Stimulated activated CD4-positive, alpha-beta T cell treated with anti-CD3 and anti-CD28 coated beads, Interleukin-12 subunit alpha, Interleukin-12 subunit beta, amount 100 ng/mL, for 24 hours (primary cell): ENCODE results near the gene PDPK1.
A peak's percentile ranks its signal among the peaks of the same experiment; 100 is the strongest.
"Not testable (repeated sequence)": the region's sequence is repeated elsewhere in the genome, so short reads cannot be mapped to it uniquely, and the experiment has no call there.

Experiments used
- DNase-seq, 2 experiments: peaks; one replicate each; pipeline ENCODE4 v3.0.0-alpha.2; 2020; ENCODE audit warnings: low read depth in 2 of 2

The PDPK1 gene

DNA sequence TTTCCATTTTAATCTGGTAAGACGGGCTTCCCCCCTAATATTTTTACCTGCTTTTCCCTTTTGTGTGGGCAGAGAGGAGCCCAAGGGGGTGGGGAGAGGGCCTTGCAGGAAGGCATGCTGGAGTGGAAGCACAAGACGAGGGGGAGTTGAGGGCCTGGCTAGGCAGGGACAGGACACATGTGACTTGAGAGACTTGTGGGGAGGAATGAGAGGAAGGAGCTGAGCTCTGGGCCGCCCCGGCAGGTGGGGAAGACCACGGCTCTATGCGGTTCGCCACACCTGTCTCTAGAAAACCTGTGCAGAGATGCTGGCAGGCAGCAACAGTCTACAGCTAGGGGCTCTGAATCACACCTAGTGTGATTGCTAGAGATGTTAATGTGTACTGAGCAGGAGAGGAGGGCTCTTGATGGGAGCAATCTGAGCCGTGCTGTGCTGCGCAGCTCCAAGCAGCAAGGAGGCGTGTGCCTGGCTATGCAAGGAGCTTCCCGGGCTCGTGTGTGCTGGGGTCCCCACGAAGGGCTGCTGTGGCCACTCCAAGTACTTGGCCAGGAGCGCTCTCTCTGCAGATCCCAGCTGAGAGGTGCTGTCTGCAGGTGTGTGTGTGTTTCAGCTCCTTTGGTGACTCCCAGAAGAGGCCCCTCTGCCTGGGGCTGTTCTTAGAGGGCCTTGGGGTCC is 50.2 kb downstream of the PDPK1 start:
- no peak for DNase-seq

DNA sequence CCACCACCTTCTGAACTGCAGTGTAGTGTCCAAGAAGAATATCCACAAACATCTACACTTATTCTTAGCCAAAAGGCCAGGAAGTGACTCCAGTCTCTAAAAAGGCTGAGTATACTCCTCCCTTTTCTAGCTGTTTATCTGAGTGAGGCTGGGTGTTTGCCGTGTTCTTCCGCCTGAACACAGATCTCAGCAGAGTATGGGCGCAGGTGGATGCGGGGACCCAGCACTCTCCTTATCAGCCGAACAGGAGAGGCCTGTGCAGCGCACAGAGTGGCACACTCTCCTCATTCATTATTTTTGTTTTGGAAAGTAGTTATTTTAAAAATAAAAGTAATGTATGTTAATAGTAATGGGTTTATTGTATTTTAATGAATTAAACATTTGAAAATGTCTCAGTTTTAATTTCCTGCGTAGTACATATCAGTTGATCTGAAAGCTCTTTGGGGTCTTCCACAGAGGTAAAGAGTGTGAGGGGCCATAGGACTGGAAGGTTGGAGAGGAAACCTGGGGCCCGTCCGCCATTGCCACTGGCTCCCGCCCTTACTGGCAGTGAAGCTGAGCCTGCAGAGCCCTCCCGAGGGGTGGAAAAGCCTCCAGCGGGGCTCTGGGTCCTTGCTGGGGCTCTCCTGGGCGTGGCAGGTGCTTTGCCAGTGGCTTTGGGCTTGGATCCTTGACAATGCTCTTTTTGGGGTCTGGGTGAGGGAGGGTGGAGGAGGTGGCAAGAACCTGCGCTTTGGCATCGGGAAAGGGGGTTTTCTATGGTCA is 53.8 kb downstream of the PDPK1 start:
- no peak for DNase-seq

DNA sequence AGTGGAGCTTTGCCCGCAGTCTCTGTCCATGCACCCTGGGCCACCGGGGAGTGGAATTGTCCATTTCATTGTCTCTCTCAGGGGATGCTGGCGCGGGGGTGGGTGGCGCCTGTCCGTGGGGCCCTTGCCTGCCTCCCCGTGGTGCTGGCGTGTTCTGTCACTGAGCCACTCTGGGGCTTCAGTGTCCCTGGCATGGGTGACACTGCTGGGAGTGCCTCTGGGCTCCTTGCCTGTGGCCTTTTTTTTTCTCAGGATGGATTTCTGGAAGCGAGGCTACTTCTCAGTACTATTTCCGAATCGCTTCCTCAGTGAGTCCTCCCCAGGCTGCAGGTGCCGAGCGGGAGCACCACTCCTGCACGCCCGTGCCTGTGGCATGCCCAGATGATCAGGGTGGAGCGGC is 55.0 kb downstream of the PDPK1 start:
- no peak for DNase-seq

DNA sequence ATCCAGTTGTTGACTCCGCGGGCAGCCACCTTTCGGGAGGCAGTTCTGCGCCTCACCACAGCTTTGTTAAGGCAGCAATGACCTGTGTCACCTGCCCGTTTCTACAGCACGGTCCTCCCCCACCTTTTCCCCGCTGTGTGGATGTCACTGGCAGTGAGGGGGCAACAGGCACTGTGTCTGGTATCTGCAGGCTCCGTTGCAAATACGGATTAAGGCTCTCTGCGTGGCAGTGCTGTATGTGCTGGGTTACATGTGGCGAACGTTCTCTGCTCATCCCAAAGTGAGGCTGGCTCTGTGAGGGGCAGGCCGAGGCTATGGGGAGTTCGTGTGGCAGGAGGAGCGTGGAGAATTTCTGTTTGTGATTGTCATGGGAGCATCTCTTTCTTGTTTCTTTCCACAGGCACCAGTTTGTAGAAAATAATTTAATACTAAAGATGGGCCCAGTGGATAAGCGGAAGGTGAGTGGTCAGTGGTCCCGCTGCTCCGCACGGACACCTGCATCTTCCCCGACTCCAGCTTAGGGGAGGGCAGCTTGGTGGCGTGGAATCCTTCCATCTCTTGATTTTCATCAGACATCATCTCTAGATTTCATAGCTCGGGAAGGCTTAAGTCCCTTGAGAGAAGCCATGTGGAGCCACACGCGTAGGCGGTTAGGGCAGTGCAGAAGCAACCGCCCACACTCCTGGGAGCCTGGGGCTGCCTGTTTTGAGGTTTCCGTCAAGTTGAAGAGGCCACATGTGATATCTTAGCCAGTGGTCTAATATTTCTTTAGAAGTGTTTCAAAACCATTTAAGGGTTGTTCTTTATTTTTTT is 57.8 kb downstream of the PDPK1 start:
- no peak for DNase-seq

DNA sequence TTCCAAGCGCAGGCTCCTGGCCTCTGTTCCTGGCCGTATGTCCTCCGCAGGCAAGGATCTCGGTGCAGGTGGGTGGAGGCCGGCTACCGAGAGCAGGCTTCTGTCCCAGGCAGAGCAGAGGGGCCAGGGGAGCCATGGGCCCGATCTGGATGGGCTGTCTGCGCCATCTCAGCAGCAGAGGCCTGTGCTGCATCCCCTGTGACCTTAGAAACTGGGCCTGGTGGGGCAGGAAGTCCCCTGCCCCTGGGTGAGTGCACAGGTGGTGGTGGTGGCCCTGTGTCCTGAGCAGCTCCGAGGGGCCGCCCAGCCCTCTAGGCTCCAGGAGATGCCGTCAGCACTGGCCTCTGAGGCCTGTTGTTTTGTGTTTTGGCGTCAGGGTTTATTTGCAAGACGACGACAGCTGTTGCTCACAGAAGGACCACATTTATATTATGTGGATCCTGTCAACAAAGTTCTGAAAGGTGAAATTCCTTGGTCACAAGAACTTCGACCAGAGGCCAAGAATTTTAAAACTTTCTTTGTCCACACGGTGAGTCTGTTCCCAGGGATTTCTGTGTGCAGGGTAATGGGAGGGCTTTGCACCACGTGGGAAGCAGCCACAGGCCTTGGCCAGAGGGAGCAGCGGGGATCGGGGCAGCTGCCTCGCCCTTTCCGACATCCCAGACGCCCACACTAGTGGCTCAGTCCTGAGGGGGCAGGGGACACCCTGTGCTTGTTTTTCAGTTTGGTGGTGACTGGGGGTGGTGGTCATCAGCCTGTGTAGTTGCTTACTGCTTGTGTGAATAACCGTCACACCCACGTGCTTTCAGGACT is 59.1 kb downstream of the PDPK1 start:
- no peak for DNase-seq

DNA sequence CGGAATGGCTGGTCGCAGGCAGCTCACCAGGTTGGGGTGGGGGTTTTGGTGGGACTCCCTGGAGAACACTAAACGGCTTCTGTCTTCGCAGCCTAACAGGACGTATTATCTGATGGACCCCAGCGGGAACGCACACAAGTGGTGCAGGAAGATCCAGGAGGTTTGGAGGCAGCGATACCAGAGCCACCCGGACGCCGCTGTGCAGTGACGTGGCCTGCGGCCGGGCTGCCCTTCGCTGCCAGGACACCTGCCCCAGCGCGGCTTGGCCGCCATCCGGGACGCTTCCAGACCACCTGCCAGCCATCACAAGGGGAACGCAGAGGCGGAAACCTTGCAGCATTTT is 59.7 kb downstream of the PDPK1 start:
- DNase-seq: no peak

DNA sequence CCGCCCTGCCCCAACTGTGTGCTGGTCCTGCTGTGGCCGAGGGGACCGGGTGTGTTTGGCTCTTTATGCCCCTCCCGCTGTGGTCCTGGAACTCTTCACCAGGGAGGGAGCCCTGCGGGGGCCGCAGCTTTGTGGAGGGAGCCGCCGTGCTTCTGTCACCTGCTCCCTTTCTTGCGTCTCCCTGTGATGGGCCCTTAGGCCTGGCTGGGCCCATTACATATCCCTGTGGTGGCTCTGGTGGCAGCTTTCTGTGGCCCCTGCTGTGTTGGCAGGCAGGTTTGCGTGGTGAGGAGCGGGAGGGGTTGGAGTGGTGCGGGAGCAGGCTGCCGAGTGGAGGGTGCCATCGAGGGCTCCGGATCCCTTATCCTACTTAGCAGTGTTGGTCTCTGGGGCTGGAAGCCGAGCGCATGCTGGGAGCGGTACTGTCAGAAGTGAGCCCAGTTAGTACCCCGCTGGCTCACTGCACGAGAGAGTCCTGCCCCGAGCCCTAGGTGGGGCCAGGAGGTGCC is 60.4 kb downstream of the PDPK1 start:
- no peak for DNase-seq

DNA sequence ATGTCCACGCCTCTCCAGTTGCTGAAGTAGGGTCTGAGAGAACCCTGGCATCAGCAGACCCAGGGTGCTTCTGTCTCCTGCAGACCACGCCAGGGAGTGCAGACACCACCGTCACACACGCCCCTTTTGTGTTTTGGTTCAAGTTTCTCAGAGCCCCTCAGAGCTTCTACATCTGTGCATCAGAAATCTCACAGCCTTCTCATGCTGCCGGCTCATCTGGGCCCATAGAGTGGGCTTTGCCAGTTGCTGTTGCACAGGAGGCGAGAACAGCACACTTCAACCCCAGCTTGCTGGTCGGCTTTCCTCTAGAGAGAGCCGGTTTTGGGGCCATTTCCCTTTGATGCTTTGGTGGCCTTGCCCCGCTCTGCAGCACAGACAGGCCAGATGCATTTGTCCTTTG is 60.9 kb downstream of the PDPK1 start:
- no peak for DNase-seq

DNA sequence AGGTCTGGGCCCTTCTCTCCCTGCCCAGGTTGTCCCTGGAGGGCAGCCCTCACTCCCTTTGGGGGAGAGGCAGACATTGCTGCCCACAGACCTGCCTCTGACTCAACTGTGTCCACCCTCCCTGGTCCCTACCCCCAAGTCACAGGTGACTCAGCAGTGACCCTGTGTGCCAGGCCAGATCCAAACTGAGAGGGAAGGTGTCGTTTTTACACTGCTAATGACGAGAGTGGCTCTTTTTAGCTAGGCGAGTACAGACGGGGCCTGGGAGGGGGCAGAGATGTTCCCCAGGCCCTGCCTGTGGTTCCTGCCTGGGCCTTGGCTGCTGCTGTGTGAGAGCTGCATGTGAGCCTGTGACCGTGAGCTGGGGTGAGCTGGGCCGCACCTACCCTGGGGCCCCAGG is 61.3 kb downstream of the PDPK1 start:
- DNase-seq: not testable (repeated sequence)

DNA sequence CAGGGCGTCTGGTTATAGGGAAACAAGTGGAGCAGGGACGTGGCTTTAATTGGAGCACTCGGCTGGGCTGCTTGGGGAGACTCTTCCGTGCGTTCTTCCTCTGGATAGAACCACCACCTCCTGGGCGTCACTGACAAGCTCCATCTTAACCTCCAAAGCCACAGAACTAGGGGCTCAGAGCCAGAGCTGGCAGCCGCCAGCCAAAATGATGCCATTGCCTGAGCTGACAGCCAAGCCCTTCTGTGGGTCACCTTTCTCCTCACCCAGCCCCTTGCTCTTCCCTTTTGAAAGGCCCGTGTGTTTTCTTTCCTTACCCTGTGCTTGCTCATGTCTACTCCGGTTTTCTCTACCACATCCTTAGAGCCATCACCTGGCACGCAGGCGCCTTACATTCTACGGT is 62.0 kb downstream of the PDPK1 start:
- DNase-seq: not testable (repeated sequence)

DNA sequence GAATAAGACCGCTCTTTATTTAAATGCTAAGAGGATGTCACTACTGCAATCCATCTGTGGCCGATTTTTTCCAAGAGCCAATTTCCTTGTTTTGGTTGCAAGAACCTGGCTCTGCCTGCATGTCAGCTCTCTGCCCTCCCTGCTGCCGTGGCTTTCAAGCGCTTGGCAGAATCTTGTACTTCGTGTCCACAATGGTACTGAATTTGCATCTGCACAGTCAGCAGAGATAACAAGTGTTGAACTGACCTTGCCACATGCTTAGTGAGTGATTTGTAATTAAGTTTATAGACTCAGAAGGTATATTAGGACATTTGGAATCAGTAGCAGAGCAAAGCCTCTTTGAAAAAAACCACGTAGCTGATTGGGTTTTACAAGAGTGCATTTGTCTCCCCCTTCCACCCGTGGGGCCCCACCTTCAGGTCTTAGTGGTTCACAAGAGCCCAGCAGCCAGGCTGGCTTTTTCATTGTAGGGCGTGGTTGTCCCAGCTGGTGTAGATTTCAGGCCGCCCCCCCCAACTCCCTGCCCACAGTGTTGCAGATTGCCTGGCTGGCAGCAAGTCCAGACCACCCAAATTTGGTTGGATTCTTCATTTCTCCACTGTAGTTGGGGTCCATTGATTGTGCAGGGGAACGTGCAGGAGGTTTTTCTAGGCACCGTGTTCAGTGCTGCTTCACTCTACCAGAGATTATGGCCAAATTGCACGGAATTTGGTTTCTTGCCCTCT is 63.6 kb downstream of the PDPK1 start:
- not testable (repeated sequence) for DNase-seq

DNA sequence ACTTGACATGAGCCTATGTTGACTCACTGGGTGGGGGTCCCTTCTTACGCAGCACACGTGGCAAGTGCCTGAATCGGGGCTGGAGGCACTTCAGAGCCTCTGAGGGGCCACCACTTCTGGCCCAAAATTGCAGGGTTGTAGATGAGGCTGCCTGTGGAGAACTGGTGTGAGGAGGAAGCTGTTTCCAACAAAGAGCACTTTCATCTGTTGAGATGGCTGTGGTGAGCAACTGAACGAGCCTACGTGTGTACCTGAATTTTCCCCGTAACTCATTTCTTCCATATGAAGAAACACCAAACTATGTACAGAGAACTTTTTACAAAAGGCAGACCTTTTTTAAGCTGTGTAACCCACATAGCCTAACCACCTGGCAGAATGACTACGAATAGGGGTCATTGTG is 64.4 kb downstream of the PDPK1 start:
- DNase-seq: not testable (repeated sequence)

DNA sequence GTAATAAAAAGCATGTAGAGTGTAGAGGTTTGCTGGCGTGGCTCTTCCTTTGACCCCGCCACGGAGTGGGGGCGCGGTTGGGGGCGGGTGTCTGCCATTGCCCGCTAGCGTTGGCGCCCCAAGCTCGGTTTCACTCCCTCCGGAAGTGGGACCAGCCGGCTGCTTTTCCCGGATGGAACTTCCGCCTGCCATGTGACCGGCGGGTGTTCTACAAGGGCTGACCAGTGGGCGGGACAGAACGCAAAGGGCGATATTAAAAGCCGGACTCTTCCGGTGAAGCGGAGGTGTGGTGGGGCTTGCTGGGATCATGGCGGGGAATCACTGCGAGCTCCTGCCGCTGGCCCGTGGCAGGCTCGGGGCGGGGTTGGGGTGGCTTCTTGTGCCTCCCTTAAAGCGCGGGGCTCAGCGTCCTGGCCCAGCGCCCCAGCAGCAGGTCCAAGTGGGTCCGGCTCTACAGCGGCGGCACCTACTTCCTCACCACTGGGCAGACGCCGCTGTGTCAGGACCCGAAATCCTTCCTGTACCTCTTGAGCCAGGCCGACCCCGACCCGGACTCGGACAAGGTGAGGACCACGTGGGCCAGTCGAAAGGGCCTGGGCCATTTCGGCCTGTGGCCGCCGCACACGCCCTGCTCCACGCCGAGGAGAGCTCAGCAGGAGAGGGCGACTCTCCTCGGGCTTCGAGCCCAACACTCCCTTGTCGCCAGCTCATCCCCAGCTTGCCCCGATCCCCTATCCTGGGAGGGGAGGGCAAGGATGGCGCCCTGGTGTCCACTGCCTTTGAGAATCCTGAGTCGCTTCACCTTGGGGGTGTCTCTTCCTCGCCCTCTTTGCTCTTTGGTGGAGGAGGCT is 65.6 kb downstream of the PDPK1 start:
- peak; percentile 81 to 88 for DNase-seq

DNA sequence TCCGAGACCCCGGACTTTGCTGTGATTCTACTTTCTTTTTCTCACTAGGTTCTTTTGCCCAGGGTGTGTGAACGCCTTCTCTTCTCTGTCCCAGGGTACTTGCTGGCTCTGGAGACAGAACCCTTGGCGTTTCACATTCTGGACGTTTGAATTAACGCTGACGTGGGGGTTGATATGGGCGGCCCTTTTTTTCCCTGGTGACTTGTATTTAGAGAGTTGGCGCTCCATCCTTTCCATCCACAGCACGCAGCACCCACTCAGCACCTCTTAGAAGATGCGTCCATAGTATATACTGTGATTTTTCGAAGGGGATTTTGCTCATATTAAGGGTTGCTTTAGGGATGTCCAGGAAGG is 66.2 kb downstream of the PDPK1 start:
- DNase-seq: not testable (repeated sequence)

DNA sequence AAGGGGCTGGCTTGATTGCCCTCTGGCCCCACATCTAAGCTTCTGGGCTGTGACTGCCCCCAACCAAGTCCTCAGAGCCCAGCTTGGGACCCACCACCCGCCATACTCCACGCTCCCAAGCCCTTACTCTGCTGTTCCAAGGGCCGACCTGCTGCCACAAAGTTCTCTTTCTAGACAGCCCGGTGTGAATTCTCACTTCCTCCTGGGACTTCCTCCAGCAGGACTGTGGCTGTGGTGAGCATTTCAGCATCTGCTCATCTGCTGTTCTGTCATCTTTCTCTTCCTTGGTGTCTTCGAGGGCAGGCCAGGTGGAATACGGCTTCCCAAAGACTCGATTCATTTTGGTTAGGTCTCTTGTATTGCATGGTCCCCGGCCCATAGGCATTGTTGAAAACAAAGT is 69.0 kb downstream of the PDPK1 start:
- DNase-seq: not testable (repeated sequence)

DNA sequence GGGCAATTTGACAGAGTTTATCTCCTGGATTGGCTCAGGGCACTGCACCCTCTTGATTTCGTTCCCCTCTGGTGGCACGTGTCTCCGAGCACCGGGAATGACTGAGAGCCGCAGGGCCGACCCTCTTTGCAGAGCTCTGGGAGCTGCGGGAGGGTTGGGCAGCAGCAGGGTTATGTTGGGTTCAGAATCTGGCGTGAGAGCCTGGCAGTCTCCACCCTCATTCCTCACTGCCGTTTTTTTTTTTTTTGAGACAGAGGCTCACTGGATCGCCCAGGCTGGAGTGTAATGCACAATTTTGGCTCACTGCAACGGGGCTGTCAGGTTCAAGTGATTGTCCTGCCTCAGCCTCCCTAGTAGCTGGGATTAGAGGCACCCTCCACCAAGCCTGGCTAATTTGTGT is 71.5 kb downstream of the PDPK1 start:
- not testable (repeated sequence) for DNase-seq

DNA sequence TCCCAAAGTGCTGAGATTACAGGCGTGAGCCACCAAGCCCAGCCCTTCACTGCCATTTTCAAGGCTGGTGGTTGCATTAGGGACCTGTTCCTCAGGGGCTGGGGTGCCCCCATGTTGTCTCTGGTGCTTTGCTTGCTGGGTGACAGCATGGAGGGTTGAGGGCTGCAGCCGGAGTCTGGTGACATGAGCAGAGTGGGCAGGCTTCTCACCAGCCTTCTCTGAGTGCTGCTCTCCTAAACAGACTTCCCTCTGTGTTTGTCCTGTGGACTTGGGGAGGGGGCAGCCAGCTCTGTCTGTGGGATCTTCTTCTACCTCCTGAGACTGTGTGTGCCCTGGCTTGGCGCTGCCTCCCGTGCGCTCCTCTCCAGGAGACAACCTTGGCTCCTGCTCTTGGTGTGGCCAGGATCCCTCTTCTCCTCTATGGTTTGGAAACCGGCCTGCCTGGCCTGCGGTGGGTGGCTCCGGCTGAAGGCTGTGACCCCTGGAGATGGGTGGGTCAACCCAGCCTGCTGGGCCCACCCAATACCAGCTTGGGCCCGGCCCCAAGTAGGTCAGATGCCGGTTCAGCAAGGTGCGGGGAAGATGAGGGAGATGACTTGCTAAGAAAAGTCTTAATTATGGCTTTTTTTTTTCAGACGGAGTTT is 72.1 kb downstream of the PDPK1 start:
- no peak for DNase-seq

DNA sequence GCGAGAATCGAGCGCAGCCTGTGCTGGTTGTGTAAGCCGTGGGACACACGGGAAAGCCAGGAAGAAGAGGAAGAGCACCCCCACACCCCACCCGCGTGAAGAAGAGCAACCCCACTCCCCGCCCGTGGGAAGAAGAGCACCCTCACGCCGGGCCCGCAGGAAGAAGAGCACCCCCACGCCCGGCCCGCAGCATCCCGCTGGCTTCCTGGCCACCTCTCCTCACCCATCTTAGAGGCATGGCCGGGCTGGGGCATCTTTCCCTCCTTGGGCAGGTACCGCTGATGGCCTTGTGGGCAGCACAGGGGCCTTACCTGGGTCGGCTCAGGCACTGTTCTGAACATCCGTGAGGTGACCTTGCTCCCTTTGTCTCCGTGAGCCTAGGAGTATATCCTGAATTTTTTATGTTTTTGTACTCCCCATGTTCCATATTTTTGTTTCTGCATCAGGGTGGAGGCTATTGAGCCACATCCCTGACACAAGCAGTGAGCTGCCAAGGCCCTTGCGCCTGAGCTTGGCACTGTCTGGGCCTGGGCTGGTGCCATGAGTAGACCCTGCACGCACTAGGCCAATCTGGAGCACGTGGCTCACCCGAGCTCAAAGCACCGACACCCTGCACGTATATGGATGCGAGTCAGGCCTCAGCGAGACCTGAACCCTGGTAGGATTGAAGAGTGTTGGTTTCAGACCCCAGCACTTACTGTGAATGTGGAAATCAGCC is 73.1 kb downstream of the PDPK1 start:
- DNase-seq: no peak

DNA sequence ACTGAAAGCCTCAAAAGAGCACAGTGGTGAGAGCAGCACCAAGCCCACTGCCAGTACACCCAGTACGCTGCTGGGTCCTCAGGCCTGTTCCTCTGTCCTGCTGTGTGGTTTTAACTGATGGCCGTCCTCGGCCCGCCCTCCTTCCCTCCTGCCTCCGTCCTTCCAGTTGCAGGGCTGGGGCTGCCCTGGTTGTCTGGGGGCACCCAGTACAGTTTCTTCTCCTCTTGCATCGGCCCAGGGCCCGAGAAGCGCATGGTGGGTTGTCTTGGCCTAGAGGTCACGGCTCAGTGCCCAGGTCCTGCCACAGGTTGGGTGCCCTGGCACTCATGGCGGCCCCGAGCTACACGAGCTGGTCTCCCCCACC is 73.7 kb downstream of the PDPK1 start:
- DNase-seq: no peak
